ENCODE results near the gene PKNOX2.

Gene PKNOX2

DNA sequence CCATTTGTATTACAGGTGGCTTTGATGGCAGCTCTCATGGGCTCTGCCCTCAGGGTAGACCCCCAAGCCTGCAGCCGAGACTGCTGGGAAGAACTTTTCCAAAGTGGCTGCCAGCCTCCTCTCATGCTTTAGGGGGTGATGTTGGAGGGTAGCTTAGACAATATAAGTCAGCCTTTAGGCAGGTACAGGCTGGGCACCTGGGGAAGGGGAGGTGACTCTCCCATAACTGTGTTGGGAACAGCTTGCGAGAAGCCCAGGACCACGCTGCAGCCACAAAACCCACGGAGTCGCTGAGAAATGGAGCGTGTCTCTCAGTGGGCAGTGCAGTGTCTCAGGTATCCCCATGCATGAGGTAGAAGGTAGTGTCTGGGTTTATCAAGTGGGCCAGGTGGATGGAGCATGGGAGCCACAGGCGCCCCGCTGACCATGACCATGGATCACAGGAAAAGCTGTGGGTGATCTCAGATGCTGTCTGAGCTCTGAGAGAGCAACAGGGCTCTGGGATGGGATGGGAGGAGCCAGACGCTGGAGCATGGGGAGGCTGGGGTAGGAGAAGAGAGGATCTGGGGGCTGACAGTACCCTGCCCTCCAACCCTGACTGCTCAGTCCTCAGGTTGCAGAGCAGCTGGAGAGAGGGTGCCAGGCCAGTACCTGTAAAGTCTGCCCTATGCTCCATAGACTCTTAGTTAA lies 216.3 kb downstream of the PKNOX2 start:
- TF ChIP-seq CTCF (IDR thresholded peaks at IDR 0.05): no peak
- H3K27ac ChIP-seq: no peak overlapping the region
- no peaks in the 10 kb centered on the region for H3K36me3 ChIP-seq
- H3K9me3 ChIP-seq: no peaks in the 10 kb centered on the region
- H3K4me1 ChIP-seq (ENCODE audit: control insufficient read depth in 1 of 2, insufficient read depth in 1 of 2, low read depth in 1 of 2, low read length in 1 of 2): no peaks in the 10 kb centered on the region
- no peak overlapping the region for H3K4me3 ChIP-seq (ENCODE audit: low read depth in 1 of 2, low read length in 1 of 2)
- peaks cover 34% of the 10 kb centered on the region for H3K27me3 ChIP-seq

- Histone ChIP-seq H3K27me3 (peaks cover 28% of the 10 kb centered on the region), H3K4me1 (ENCODE audit: control insufficient read depth in 1 of 2, insufficient read depth in 1 of 2, low read depth in 1 of 2, low read length in 1 of 2) (no peaks in the 10 kb centered on the region), H3K36me3 (no peaks in the 10 kb centered on the region), H3K9me3 (no peaks in the 10 kb centered on the region), H3K4me3 (ENCODE audit: low read depth in 1 of 2, low read length in 1 of 2) (no peak overlapping the region), H3K27ac (no peak overlapping the region)
- no peak for TF ChIP-seq CTCF (IDR thresholded peaks at IDR 0.05)
These were observed 217.0 kb downstream of the PKNOX2 start for GRCh38 chr11:125381499-125382044.

DNA sequence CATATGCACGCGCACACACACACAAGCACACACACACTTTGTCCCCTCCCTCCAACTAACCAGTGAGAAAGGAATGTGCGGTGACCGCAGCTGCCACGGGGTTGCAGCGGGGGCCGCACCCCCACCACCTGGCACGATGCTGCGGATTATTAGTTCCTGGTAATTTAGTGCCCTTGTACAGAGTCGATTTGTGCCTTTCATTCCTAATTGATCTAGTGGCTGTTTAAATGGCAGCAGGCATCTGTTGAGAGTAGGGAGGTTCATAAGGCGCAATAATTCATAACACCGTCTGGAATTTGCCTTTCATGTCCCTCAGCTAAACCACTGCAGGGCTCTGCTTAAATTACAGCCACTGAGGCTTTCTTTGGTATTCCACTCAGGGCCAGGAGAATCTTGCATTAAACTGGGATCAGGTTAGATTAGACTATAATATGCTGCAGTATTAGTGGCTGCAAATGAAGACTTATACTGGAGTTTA lies 217.8 kb downstream of the PKNOX2 start:
- TF ChIP-seq CTCF (IDR thresholded peaks at IDR 0.05): no peak
- Histone ChIP-seq H3K4me3 (ENCODE audit: low read depth in 1 of 2, low read length in 1 of 2) (no peak overlapping the region), H3K27me3 (peaks cover 25% of the 10 kb centered on the region), H3K27ac (no peak overlapping the region), H3K36me3 (no peaks in the 10 kb centered on the region), H3K4me1 (ENCODE audit: control insufficient read depth in 1 of 2, insufficient read depth in 1 of 2, low read depth in 1 of 2, low read length in 1 of 2) (no peaks in the 10 kb centered on the region), H3K9me3 (no peaks in the 10 kb centered on the region)

DNA sequence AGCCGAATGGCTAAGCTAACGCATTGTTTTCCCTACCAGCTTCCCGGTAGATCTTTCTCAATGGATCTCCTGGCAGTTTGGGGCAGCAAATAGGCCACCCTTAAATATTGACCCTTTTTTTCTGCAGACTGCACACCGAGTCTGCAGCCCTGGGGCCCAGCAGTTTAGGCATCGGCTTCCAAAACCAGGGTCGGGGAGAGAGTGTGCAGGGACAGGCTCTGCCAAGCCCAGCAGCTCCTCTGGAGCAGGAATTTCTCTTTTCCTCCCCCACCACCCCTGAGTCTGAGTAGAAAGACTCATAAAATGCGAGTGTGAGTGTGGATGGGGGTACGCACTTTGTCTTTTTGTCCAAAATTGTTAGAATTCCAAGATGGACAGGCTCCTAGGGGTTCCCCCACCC lies 218.3 kb downstream of the PKNOX2 start:
- H3K27me3 ChIP-seq: peaks cover 25% of the 10 kb centered on the region
- H3K4me1 ChIP-seq (ENCODE audit: control insufficient read depth in 1 of 2, insufficient read depth in 1 of 2, low read depth in 1 of 2, low read length in 1 of 2): no peaks in the 10 kb centered on the region
- TF ChIP-seq CTCF (IDR thresholded peaks at IDR 0.05): no peak
- H3K27ac ChIP-seq: no peak overlapping the region
- no peaks in the 10 kb centered on the region for H3K36me3 ChIP-seq
- no peak overlapping the region for H3K4me3 ChIP-seq (ENCODE audit: low read depth in 1 of 2, low read length in 1 of 2)
- H3K9me3 ChIP-seq: no peaks in the 10 kb centered on the region

DNA sequence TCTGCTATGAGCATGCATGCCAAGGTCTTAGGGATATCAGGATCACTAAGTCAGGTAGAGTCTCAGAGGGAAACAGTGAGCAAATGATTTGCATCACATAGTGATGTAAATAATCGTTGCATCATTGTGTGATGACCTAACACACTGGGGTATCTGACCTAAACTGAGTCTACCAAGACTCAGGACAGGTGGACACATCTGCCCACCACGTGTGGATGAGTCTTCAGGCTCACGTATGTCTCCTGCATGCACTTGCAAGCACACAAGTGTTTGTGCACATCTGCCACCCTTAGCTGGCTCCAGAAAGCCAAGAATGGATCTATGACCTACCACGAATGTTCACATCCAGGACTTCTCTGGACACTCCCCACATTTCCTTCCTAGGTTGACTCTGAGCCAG lies 220.3 kb downstream of the PKNOX2 start:
- peaks cover 25% of the 10 kb centered on the region for H3K27me3 ChIP-seq
- H3K27ac ChIP-seq: no peak overlapping the region

More for the DNA sequence above, 220.3 kb downstream of the PKNOX2 start:
- H3K4me3 ChIP-seq (ENCODE audit: low read depth in 1 of 2, low read length in 1 of 2): no peak overlapping the region
- no peaks in the 10 kb centered on the region for H3K9me3 ChIP-seq
- no peaks in the 10 kb centered on the region for H3K4me1 ChIP-seq (ENCODE audit: control insufficient read depth in 1 of 2, insufficient read depth in 1 of 2, low read depth in 1 of 2, low read length in 1 of 2)
- TF ChIP-seq CTCF (IDR thresholded peaks at IDR 0.05): no peak
- no peaks in the 10 kb centered on the region for H3K36me3 ChIP-seq
